ENCODE data around the gene U2AF2.

U2AF2 gene

GRCh38 chr19:55653651-55654322 lies 1.0 kb upstream of the U2AF2 start (continued):
- TF ChIP-seq ZNF362 (tag by site-specific recombination; IDR thresholded peaks at IDR 0.05) (no peak), ZNF701 (tag by site-specific recombination; IDR thresholded peaks at IDR 0.05) (no peak), ZFP37 (tag by site-specific recombination; IDR thresholded peaks at IDR 0.05) (no peak), SP2 (tag by site-specific recombination; IDR thresholded peaks at IDR 0.05) (peak; percentile 59), OVOL3 (tag by site-specific recombination; IDR thresholded peaks at IDR 0.05) (no peak), ZSCAN30 (tag by site-specific recombination; IDR thresholded peaks at IDR 0.05) (peak; percentile 63; the same call in 1 of the 2 replicates), ZNF529 (tag by site-specific recombination; IDR thresholded peaks at IDR 0.05; ENCODE audit: insufficient replicate concordance) (no peak), GLIS2 (tag by site-specific recombination; IDR thresholded peaks at IDR 0.05) (peak; percentile 37; the same call in 1 of the 2 replicates), ZSCAN5A (tag by site-specific recombination; IDR thresholded peaks at IDR 0.05) (no peak), ZNF2 (tag by site-specific recombination; IDR thresholded peaks at IDR 0.05) (peak; percentile 63; the same call in 1 of the 2 replicates), ZBTB49 (tag by site-specific recombination; IDR thresholded peaks at IDR 0.05; ENCODE audit: low read depth) (no peak), ZNF514 (tag by site-specific recombination; IDR thresholded peaks at IDR 0.05) (no peak), HOXA7 (CRISPR knock-in tag; IDR thresholded peaks at IDR 0.05; ENCODE audit: borderline replicate concordance) (no peak), ZNF184 (tag by site-specific recombination; IDR thresholded peaks at IDR 0.05) (no peak), ZNF132 (tag by site-specific recombination; IDR thresholded peaks at IDR 0.05; ENCODE audit: borderline replicate concordance) (no peak), ZNF423 (tag by site-specific recombination; IDR thresholded peaks at IDR 0.05) (no peak), ZFP41 (tag by site-specific recombination; IDR thresholded peaks at IDR 0.05; ENCODE audit: borderline replicate concordance) (no peak), ZNF571 (tag by site-specific recombination; IDR thresholded peaks at IDR 0.05) (no peak), GLIS1 (tag by site-specific recombination; IDR thresholded peaks at IDR 0.05) (peak; percentile 57), ZNF398 (tag by site-specific recombination; IDR thresholded peaks at IDR 0.05) (no peak), ZNF221 (tag by site-specific recombination; IDR thresholded peaks at IDR 0.05; ENCODE audit: borderline replicate concordance) (no peak), ZNF138 (tag by site-specific recombination; IDR thresholded peaks at IDR 0.05; ENCODE audit: borderline replicate concordance) (no peak), ZNF549 (tag by site-specific recombination; IDR thresholded peaks at IDR 0.05) (no peak), ZNF112 (tag by site-specific recombination; IDR thresholded peaks at IDR 0.05) (no peak), ZNF510 (tag by site-specific recombination; IDR thresholded peaks at IDR 0.05; ENCODE audit: insufficient replicate concordance) (no peak), ZNF114 (tag by site-specific recombination; IDR thresholded peaks at IDR 0.05) (no peak), ZNF157 (tag by site-specific recombination; IDR thresholded peaks at IDR 0.05) (no peak), ZBTB8A (tag by site-specific recombination; IDR thresholded peaks at IDR 0.05) (peak; percentile 42; the same call in 1 of the 2 replicates), ZNF660 (tag by site-specific recombination; IDR thresholded peaks at IDR 0.05) (peak; percentile 87), BCL11B (tag by site-specific recombination; IDR thresholded peaks at IDR 0.05; ENCODE audit: low read depth) (peak; percentile 98), PBX3 (CRISPR knock-in tag; IDR thresholded peaks at IDR 0.05) (peak; percentile 93), FEZF1 (tag by site-specific recombination; IDR thresholded peaks at IDR 0.05) (peak; percentile 41; the same call in 1 of the 2 replicates)

Data from HEK293 (cell line).